ENCODE measurements around the gene MT2A.

GRCh38 chr16:56658327-56658875 is 50.0 kb downstream of the MT2A start:
- no peak for TF ChIP-seq TAF1 (IDR thresholded peaks at IDR 0.05; ENCODE audit: low read depth, low read length)
- no peak for TF ChIP-seq POLR2A (IDR thresholded peaks at IDR 0.05; ENCODE audit: low read depth, low read length)
- no peak for TF ChIP-seq POLR2AphosphoS5 (IDR thresholded peaks at IDR 0.05; ENCODE audit: low read depth, low read length)

Data from GM12891 (cell line).